HepG2 (cell line): ENCODE measurements around the gene MYCBP2.

Experiments used
- FOXO4 ChIP-seq: sonication (generic); formaldehyde crosslinking; conservative IDR thresholded peaks from 2 replicates; pipeline ENCODE4 v1.8.1; 2023; ENCODE audit warnings: missing genetic modification reagents
- MZF1 ChIP-seq: sonication (generic); formaldehyde crosslinking; IDR thresholded peaks from 2 replicates; pipeline ENCODE4 v1.8.1; 2023; ENCODE audit warnings: mild to moderate bottlenecking, missing genetic modification reagents, borderline replicate concordance
- PHF8 ChIP-seq: sonication (generic); formaldehyde crosslinking; IDR thresholded peaks from 2 replicates; pipeline ENCODE4 v1.5.0; 2020; ENCODE audit warnings: missing genetic modification reagents
- SP2 ChIP-seq: sonication (generic); formaldehyde crosslinking; IDR thresholded peaks from 2 replicates; pipeline ENCODE4 v1.5.1; 2020; ENCODE audit warnings: mild to moderate bottlenecking, missing genetic modification reagents
- ZNF639 ChIP-seq: conservative IDR thresholded peaks from 2 replicates; pipeline ENCODE4 v1.6.1; 2018; ENCODE audit warnings: missing genetic modification reagents
- ZNF687 ChIP-seq: sonication (generic); formaldehyde crosslinking; IDR thresholded peaks from 2 replicates; pipeline ENCODE4 v1.5.1; 2020; ENCODE audit warnings: mild to moderate bottlenecking, missing genetic modification reagents, moderate library complexity

DNA sequence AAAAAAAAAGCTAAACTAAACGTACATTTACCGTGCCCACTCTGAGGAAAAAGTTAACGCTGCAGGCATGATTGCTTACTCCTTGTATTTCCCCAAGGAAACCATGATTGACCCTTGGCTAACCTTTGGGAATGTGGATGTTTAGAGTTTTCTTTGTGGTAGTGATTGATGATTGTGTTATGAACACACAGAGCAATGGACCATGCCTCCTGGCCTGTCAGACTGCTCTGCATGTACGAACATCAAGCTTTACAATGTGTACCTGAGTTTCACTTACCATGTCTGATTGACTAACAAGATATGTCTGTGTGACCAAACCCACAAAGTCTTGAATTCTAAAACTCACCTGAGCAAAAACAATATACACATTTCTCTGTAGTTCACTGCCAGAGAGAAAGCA is 35.1 kb downstream of the MYCBP2 start:
- TF ChIP-seq MZF1 (CRISPR knock-in tag): no peak
- no peak for TF ChIP-seq ZNF639
- no peak for TF ChIP-seq FOXO4
- TF ChIP-seq SP2: no peak
- TF ChIP-seq PHF8 (CRISPR knock-in tag): no peak
- TF ChIP-seq ZNF687 (CRISPR knock-in tag): no peak
